Activated CD8-positive, alpha-beta memory T cell treated with anti-CD3 and anti-CD28 coated beads, Interleukin-2, amount 50 U/mL, for 1 hour (primary cell): Measurements from ENCODE around the gene DIAPH3.
"Not testable (repeated sequence)": the region's sequence is repeated elsewhere in the genome, so short reads cannot be mapped to it uniquely, and the experiment has no call there.

Source experiments
- DNase-seq: peaks from one replicate; pipeline ENCODE4 v3.0.0-alpha.2; 2020; ENCODE audit errors: extremely low read depth

The DIAPH3 gene

GRCh38 chr13:60099631-60100420 lies 63.9 kb downstream of the DIAPH3 start:
- no peak for DNase-seq

- DNase-seq = no peak
Measured at GRCh38 chr13:60095300-60095699, 68.4 kb downstream of the DIAPH3 start.

GRCh38 chr13:60094385-60095088 lies 69.2 kb downstream of the DIAPH3 start:
- no peak for DNase-seq

- no peak for DNase-seq
Measured at GRCh38 chr13:60093425-60094019, 70.2 kb downstream of the DIAPH3 start.

- DNase-seq = no peak
Measured at GRCh38 chr13:60091573-60091972, 72.2 kb downstream of the DIAPH3 start.

- no peak for DNase-seq
Measured at GRCh38 chr13:60090574-60090973, 73.2 kb downstream of the DIAPH3 start.

GRCh38 chr13:60083780-60084179 lies 79.9 kb downstream of the DIAPH3 start:
- DNase-seq = not testable (repeated sequence)

- no peak for DNase-seq
Measured at GRCh38 chr13:60080850-60081249, 82.9 kb downstream of the DIAPH3 start.

- DNase-seq = no peak
Measured at GRCh38 chr13:60078226-60078625, 85.5 kb downstream of the DIAPH3 start.

- DNase-seq = no peak
Measured at GRCh38 chr13:60075850-60076249, 87.9 kb downstream of the DIAPH3 start.

- no peak for DNase-seq
Measured at GRCh38 chr13:60074397-60074796, 89.3 kb downstream of the DIAPH3 start.

GRCh38 chr13:60066226-60066625 lies 97.5 kb downstream of the DIAPH3 start:
- DNase-seq = no peak

- no peak for DNase-seq
Measured at GRCh38 chr13:60062502-60062901, 101.2 kb downstream of the DIAPH3 start.

GRCh38 chr13:60061737-60062136 lies 102.0 kb downstream of the DIAPH3 start:
- DNase-seq = no peak

- DNase-seq = no peak
Measured at GRCh38 chr13:60051754-60052285, 111.9 kb downstream of the DIAPH3 start.

GRCh38 chr13:60048353-60048752 lies 115.4 kb downstream of the DIAPH3 start:
- not testable (repeated sequence) for DNase-seq

- no peak for DNase-seq
Measured at GRCh38 chr13:60047918-60048317, 115.8 kb downstream of the DIAPH3 start.

GRCh38 chr13:60044321-60044720 lies 119.4 kb downstream of the DIAPH3 start:
- DNase-seq = no peak

GRCh38 chr13:60043262-60043661 lies 120.5 kb downstream of the DIAPH3 start:
- DNase-seq = no peak

- not testable (repeated sequence) for DNase-seq
Measured at GRCh38 chr13:60040668-60041067, 123.1 kb downstream of the DIAPH3 start.

GRCh38 chr13:60035874-60036273 lies 127.9 kb downstream of the DIAPH3 start:
- DNase-seq = no peak

GRCh38 chr13:60032851-60033250 lies 130.9 kb downstream of the DIAPH3 start:
- no peak for DNase-seq

- no peak for DNase-seq
Measured at GRCh38 chr13:60028021-60028420, 135.7 kb downstream of the DIAPH3 start.
